IMR-90 (cell line): ENCODE results near the gene LGI2. TPM values are rescaled to one million over a fixed set of nuclear protein-coding genes. Genes with fewer than 3 reads are reported as not detected.
A peak's percentile ranks its signal among the peaks of the same experiment; 100 is the strongest.

Experiments used
- ATAC-seq: fragments of 200-7000 bp; cut with Tn5 transposase; 2 replicates; pipeline ENCODE4 v1.9.1; 2020; ENCODE audit warnings: low read depth, mild to moderate bottlenecking, moderate library complexity
- BruUV-seq: library from RNA; stranded (reverse); fragments of 400-500 nt; replicated peaks from 2 replicates; lab custom pipeline; 2021; lab: Mats Ljungman, UMichigan
- CTCF ChIA-PET: fragments of 300-600 bp; formaldehyde crosslinking; extraction: SDS; loops from one replicate; lab custom pipeline; 2021; ENCODE audit warnings: antibody characterized with exemption; lab: Yijun Ruan, JAX
- POLR2A ChIA-PET: fragments of 300-600 bp; sonication (Branson Sonifier 250); formaldehyde crosslinking; loops from one replicate; lab custom pipeline; 2022; ENCODE audit warnings: antibody characterized with exemption; ENCODE audit not compliant: unreplicated experiment; lab: Charles Lee
- DNase-seq: peaks from one replicate; pipeline ENCODE4 v3.0.0; 2013
- H2AFZ ChIP-seq: replicated peaks from 2 replicates; pipeline ENCODE3; 2013; ENCODE audit warnings: low read length, mild to moderate bottlenecking; ENCODE audit not compliant: poor library complexity
- H2AK5ac ChIP-seq: 2 replicates; pipeline ENCODE4 v1.6.1; 2013; ENCODE audit warnings: low read depth, low read length, inconsistent platforms
- H2AK9ac ChIP-seq: replicated peaks from 2 replicates; pipeline ENCODE3; 2013; ENCODE audit warnings: mild to moderate bottlenecking, low read depth, low read length, moderate library complexity; ENCODE audit not compliant: poor library complexity
- H2BK120ac ChIP-seq: 2 replicates; pipeline ENCODE4 v1.6.1; 2013; ENCODE audit warnings: low read depth, low read length, inconsistent platforms
- H2BK15ac ChIP-seq: 3 replicates; pipeline ENCODE4 v1.6.1; 2013; ENCODE audit warnings: low read depth, low read length, inconsistent platforms
- H2BK20ac ChIP-seq: 2 replicates; pipeline ENCODE4 v1.6.1; 2013; ENCODE audit warnings: low read depth, mild to moderate bottlenecking, inconsistent platforms, low read length, moderate library complexity
- H2BK5ac ChIP-seq: 2 replicates; pipeline ENCODE4 v1.6.1; 2013; ENCODE audit warnings: mild to moderate bottlenecking, low read depth, low read length, inconsistent platforms; ENCODE audit not compliant: poor library complexity, severe bottlenecking
- H3K14ac ChIP-seq: replicated peaks from 2 replicates; pipeline ENCODE4 v1.6.1; 2013; ENCODE audit warnings: low read depth, low read length, inconsistent platforms
- H3K18ac ChIP-seq: 2 replicates; pipeline ENCODE4 v1.6.1; 2013; ENCODE audit warnings: low read depth, low read length, control low read depth
- H3K23ac ChIP-seq: 2 replicates; pipeline ENCODE4 v1.6.1; 2013; ENCODE audit warnings: low read depth, low read length, inconsistent platforms
- H3K27ac ChIP-seq: 2 replicates; pipeline ENCODE4 v1.5.1; 2013; ENCODE audit warnings: mild to moderate bottlenecking, control low read depth, low read length; ENCODE audit not compliant: insufficient read depth
- H3K27me3 ChIP-seq: 2 replicates; pipeline ENCODE4 v1.6.1; 2013; ENCODE audit warnings: low read length; ENCODE audit not compliant: control insufficient read depth, insufficient read depth
- H3K36me3 ChIP-seq: 2 replicates; pipeline ENCODE4 v1.6.1; 2013; ENCODE audit warnings: low read length, mixed read lengths; ENCODE audit not compliant: control insufficient read depth, insufficient read depth
- H3K4ac ChIP-seq: 2 replicates; pipeline ENCODE4 v1.6.1; 2013; ENCODE audit warnings: low read depth, low read length, inconsistent platforms
- H3K4me1 ChIP-seq: 2 replicates; pipeline ENCODE4 v1.6.1; 2013; ENCODE audit warnings: low read length, mixed read lengths; ENCODE audit not compliant: control insufficient read depth, insufficient read depth
- H3K4me2 ChIP-seq: 2 replicates; pipeline ENCODE4 v1.6.1; 2013; ENCODE audit warnings: low read depth, mild to moderate bottlenecking, control low read depth, low read length, moderate library complexity
- H3K4me3 ChIP-seq: 2 replicates; pipeline ENCODE4 v1.5.1; 2013; ENCODE audit warnings: low read depth, mild to moderate bottlenecking, control low read depth, low read length, moderate library complexity; ENCODE audit not compliant: insufficient read depth
- H3K56ac ChIP-seq: 2 replicates; pipeline ENCODE4 v1.6.1; 2013; ENCODE audit warnings: low read length, inconsistent platforms; ENCODE audit not compliant: insufficient read depth; ENCODE audit errors: extremely low read depth
- H3K79me1 ChIP-seq, 2 experiments: 2 replicates each; pipeline ENCODE4 v1.6.1; 2013; ENCODE audit warnings: low read length in 2 of 2, inconsistent platforms in 1 of 2, low read depth in 1 of 2
- H3K9ac ChIP-seq: 2 replicates; pipeline ENCODE4 v1.6.1; 2013; ENCODE audit warnings: low read depth, low read length, control low read depth
- H3K9me1 ChIP-seq: 2 replicates; pipeline ENCODE4 v1.6.1; 2013; ENCODE audit warnings: low read length, inconsistent platforms; ENCODE audit not compliant: insufficient read depth
- H3K9me3 ChIP-seq: 2 replicates; pipeline ENCODE4 v1.6.1; 2013; ENCODE audit warnings: low read length; ENCODE audit not compliant: control insufficient read depth, insufficient read depth
- H4K20me1 ChIP-seq: 2 replicates; pipeline ENCODE4 v1.6.1; 2013; ENCODE audit warnings: low read length, inconsistent platforms; ENCODE audit not compliant: insufficient read depth
- H4K5ac ChIP-seq: 2 replicates; pipeline ENCODE4 v1.6.1; 2013; ENCODE audit warnings: mild to moderate bottlenecking, low read depth, low read length, control low read depth
- H4K8ac ChIP-seq, 2 experiments: 2 replicates each; pipeline ENCODE4 v1.6.1; 2013; ENCODE audit warnings: low read depth in 2 of 2, low read length in 2 of 2, control low read depth in 1 of 2, inconsistent platforms in 1 of 2
- H4K91ac ChIP-seq: 2 replicates; pipeline ENCODE4 v1.6.1; 2013; ENCODE audit warnings: low read depth, low read length, inconsistent platforms; ENCODE audit not compliant: insufficient read depth
- BHLHE40 ChIP-seq: fragments of 150-350 bp; IDR thresholded peaks from 2 replicates; pipeline ENCODE4 v1.6.1; 2016; ENCODE audit warnings: mild to moderate bottlenecking, low read depth, low read length
- CEBPB ChIP-seq: IDR thresholded peaks from 2 replicates; pipeline ENCODE4 v1.6.1; 2012; ENCODE audit warnings: low read depth, low read length, improper control_type of control experiment
- CHD1 ChIP-seq: IDR thresholded peaks from 2 replicates; pipeline ENCODE4 v1.6.1; 2012; ENCODE audit warnings: low read depth, low read length, improper control_type of control experiment
- CTCF ChIP-seq: conservative IDR thresholded peaks from 2 replicates; pipeline ENCODE4 v1.5.1; 2012; ENCODE audit warnings: mild to moderate bottlenecking, low read depth, low read length, improper control_type of control experiment
- FOS ChIP-seq: fragments of 150-350 bp; IDR thresholded peaks from 2 replicates; pipeline ENCODE4 v1.6.1; 2016; ENCODE audit warnings: low read depth, low read length
- MAFK ChIP-seq: IDR thresholded peaks from 2 replicates; pipeline ENCODE4 v1.6.1; 2012; ENCODE audit warnings: low read depth, low read length, improper control_type of control experiment
- MXI1 ChIP-seq: IDR thresholded peaks from 2 replicates; pipeline ENCODE4 v1.6.1; 2012; ENCODE audit warnings: low read depth, mild to moderate bottlenecking, low read length, moderate library complexity, borderline replicate concordance
- RAD21 ChIP-seq: IDR thresholded peaks from 2 replicates; pipeline ENCODE4 v1.6.1; 2012; ENCODE audit warnings: low read length, improper control_type of control experiment
- RCOR1 ChIP-seq: IDR thresholded peaks from 2 replicates; pipeline ENCODE4 v1.6.1; 2012; ENCODE audit warnings: mild to moderate bottlenecking, low read length, improper control_type of control experiment; ENCODE audit not compliant: insufficient replicate concordance
- SMC3 ChIP-seq: fragments of 150-350 bp; IDR thresholded peaks from 2 replicates; pipeline ENCODE4 v1.6.1; 2016; ENCODE audit warnings: low read depth, mild to moderate bottlenecking, antibody characterized with exemption, low read length, moderate library complexity
- WGBS, 2 experiments: methylation state at CpG; one replicate each; pipeline versions ENCODE4 v1.1.5 to v1.1.7; 2013; ENCODE audit warnings: missing lambda C conversion rate in 2 of 2; ENCODE audit not compliant: insufficient read length in 1 of 2; ENCODE audit errors: extremely low coverage in 2 of 2; 5-methylcytosine and 5-hydroxymethylcytosine counted together
- dilution Hi-C: fragments of 300-500 bp; cut with HindIII; formaldehyde crosslinking; loops from one replicate; pipeline ENCODE4 v1.14.3; 2018; ENCODE audit warnings: low sequenced_read_pairs; ENCODE audit not compliant: unreplicated experiment
- in situ Hi-C: fragments of 300-500 bp; cut with MboI; formaldehyde crosslinking; loops from 3 replicates; pipeline ENCODE4 v1.14.3; 2019; ENCODE audit warnings: low sequenced_read_pairs, inconsistent platforms, mixed read lengths
- intact Hi-C: fragments of 100-400 bp; cut with micrococcal nuclease; formaldehyde crosslinking; loops from 2 replicates; pipeline ENCODE4 v1.10.0; 2022
- polyA plus RNA-seq, 3 experiments: library from polyadenylated mRNA; depleted of rRNA; stranded (reverse); fragments of >200 nt; gene quantifications; 2 replicates each; pipeline ENCODE4 v1.2.3, GENCODE V29; 2012; ENCODE audit warnings: low replicate concordance in 1 of 3
- total RNA-seq: library from RNA; depleted of rRNA; stranded (reverse); fragments of >200 nt; gene quantifications from 2 replicates; pipeline ENCODE4 v1.2.3, GENCODE V29; 2012

The LGI2 gene
- total and polyA plus RNA-seq, 2 of the 4 experiments (the other 2 are of a cell fraction): not detected

- no peak overlapping the region for H2AFZ ChIP-seq
- no peaks in the 10 kb centered on the region for H3K79me1 ChIP-seq
- H3K9me1 ChIP-seq: peaks cover 3% of the 10 kb centered on the region; the same call in 1 of the 2 replicates
- no peak overlapping the region for H4K8ac ChIP-seq
- H2BK5ac ChIP-seq: no peak overlapping the region
- no CpG with 5 or more reads among the region's 1 CpG for WGBS, 2 experiments
- H3K27ac ChIP-seq: no peak overlapping the region
- intact Hi-C loops: loop anchor here (2.0 to 10.0 kb wide), 3 partner anchors 254 to 1306 kb away; no protein-coding TSS in a partner anchor
- dilution Hi-C loops: no loop called here
- H4K91ac ChIP-seq: no peak overlapping the region
- no peak overlapping the region for H2AK5ac ChIP-seq
- no peaks in the 10 kb centered on the region for H3K4me1 ChIP-seq
- DNase-seq: peak; percentile 51
- H4K5ac ChIP-seq: no peak overlapping the region
- H3K27me3 ChIP-seq: peaks cover 6% of the 10 kb centered on the region
- TF ChIP-seq CTCF (peak; percentile 64), FOS (no peak), BHLHE40 (no peak), MXI1 (no peak), SMC3 (peak; percentile 52; the same call in 1 of the 2 replicates), MAFK (no peak), RCOR1 (no peak), CEBPB (no peak), RAD21 (peak; percentile 76), CHD1 (no peak)
- BruUV-seq: no TSS peak
- H3K4ac ChIP-seq: no peak overlapping the region
- no peak overlapping the region for H2AK9ac ChIP-seq
- no peak overlapping the region for H3K14ac ChIP-seq
- H3K23ac ChIP-seq: no peak overlapping the region
- H2BK15ac ChIP-seq: no peak overlapping the region
- no peaks in the 10 kb centered on the region for H3K9me3 ChIP-seq
- no peak overlapping the region for H2BK20ac ChIP-seq
- H4K20me1 ChIP-seq: no peaks in the 10 kb centered on the region
- H3K18ac ChIP-seq: no peak overlapping the region
- peak; percentile 85 for ATAC-seq
- H3K36me3 ChIP-seq: no peaks in the 10 kb centered on the region
- H3K4me2 ChIP-seq: no peak overlapping the region
- H3K9ac ChIP-seq: no peak overlapping the region
- H3K4me3 ChIP-seq: no peak overlapping the region
- no peak overlapping the region for H2BK120ac ChIP-seq
- ChIA-PET POLR2A (no interaction called here), CTCF (interaction anchor here (0.6 kb wide), 2 partner anchors 140 to 516 kb away, joined by 3 to 9 read pairs; no protein-coding TSS in a partner anchor)
- H3K56ac ChIP-seq: no peak overlapping the region
- in situ Hi-C loops: loop anchor here (5.0 to 25.0 kb wide), 2 partner anchors 374 to 501 kb away; no protein-coding TSS in a partner anchor
Measured at GRCh38 chr4:24988776-24989175, 42.0 kb downstream of the LGI2 start.
